DND-41 (cell line): ENCODE results near the gene PCDH9.
A peak's percentile ranks its signal among the peaks of the same experiment; 100 is the strongest.

Experiments used
- ATAC-seq: fragments of 200-7000 bp; cut with Tn5 transposase; 3 replicates; pipeline ENCODE4 v1.9.1; 2021; ENCODE audit warnings: low read depth; ENCODE audit not compliant: insufficient read depth
- DNase-seq: peaks from one replicate; pipeline ENCODE4 v3.0.0-alpha.2; 2020
- H2AFZ ChIP-seq: 2 replicates; pipeline ENCODE4 v1.6.0; 2012; ENCODE audit warnings: low read depth, low read length
- H3K27ac ChIP-seq: 2 replicates; pipeline ENCODE4 v1.5.1; 2012; ENCODE audit warnings: low read length, inconsistent platforms
- H3K27me3 ChIP-seq: fragments of 200-600 bp; sonication (generic); 2 replicates; pipeline ENCODE4 v1.6.0; 2012; ENCODE audit warnings: low read length, mild to moderate bottlenecking, inconsistent platforms; ENCODE audit not compliant: insufficient read depth, poor library complexity
- H3K36me3 ChIP-seq: 2 replicates; pipeline ENCODE4 v1.5.1; 2012; ENCODE audit warnings: low read length, inconsistent platforms; ENCODE audit not compliant: insufficient read depth
- H3K4me1 ChIP-seq: 2 replicates; pipeline ENCODE4 v1.5.1; 2012; ENCODE audit warnings: mild to moderate bottlenecking, low read length; ENCODE audit not compliant: insufficient read depth
- H3K4me2 ChIP-seq: 2 replicates; pipeline ENCODE4 v1.6.0; 2012; ENCODE audit warnings: mild to moderate bottlenecking, moderate library complexity, low read length, inconsistent platforms; ENCODE audit not compliant: insufficient read depth
- H3K4me3 ChIP-seq, 2 experiments: fragments of 200-600 bp in 1 of 2; shearing (Covaris generic) in 1 of 2; 2 replicates each; pipeline ENCODE4 v1.5.1; 2012 to 2016; ENCODE audit warnings: inconsistent platforms in 2 of 2, low read length in 2 of 2, mild to moderate bottlenecking in 2 of 2, low read depth in 1 of 2, moderate library complexity in 1 of 2
- H3K79me2 ChIP-seq: 2 replicates; pipeline ENCODE4 v1.6.0; 2012; ENCODE audit warnings: low read length, inconsistent platforms; ENCODE audit not compliant: insufficient read depth
- H3K9ac ChIP-seq: 2 replicates; pipeline ENCODE4 v1.6.0; 2012; ENCODE audit warnings: low read depth, mild to moderate bottlenecking, inconsistent platforms, low read length, moderate library complexity
- H3K9me3 ChIP-seq: 2 replicates; pipeline ENCODE4 v1.5.1; 2012; ENCODE audit warnings: low read length, moderate library complexity, mild to moderate bottlenecking, inconsistent platforms; ENCODE audit not compliant: insufficient read depth, severe bottlenecking
- H4K20me1 ChIP-seq: 2 replicates; pipeline ENCODE4 v1.6.0; 2012; ENCODE audit warnings: low read length; ENCODE audit not compliant: insufficient read depth
- CTCF ChIP-seq: IDR thresholded peaks from 2 replicates; pipeline ENCODE4 v1.5.1; 2012; ENCODE audit warnings: borderline replicate concordance, low read length, moderate library complexity, mild to moderate bottlenecking; ENCODE audit not compliant: poor library complexity, severe bottlenecking; ENCODE audit errors: extremely low read depth
- EZH2 ChIP-seq: IDR thresholded peaks from 3 replicates; pipeline ENCODE4 v1.6.1; 2012; ENCODE audit warnings: borderline replicate concordance, low read depth, mild to moderate bottlenecking, moderate library complexity, low read length, inconsistent platforms; ENCODE audit not compliant: severe bottlenecking

The PCDH9 gene

DNA sequence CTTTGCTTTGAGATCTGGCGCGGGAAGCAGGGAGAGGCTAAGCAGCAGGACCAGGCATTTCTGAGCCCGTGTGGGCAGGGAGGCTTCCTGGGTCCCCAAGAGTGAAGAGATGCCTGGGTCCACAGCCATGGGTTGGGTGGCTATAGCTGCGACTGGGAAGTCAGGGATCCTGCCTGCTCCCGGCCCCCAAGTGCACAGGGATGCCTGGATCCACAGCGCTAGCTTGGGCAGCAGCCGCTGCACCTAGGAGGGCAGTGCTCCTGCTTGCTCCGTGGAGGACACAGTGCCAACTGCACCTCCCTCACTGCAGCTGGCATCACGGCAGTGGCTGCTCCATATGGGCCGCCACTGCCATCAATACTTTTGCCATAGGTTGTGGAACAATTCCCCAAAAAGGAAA is 384.7 kb downstream of the PCDH9 start:
- Histone ChIP-seq H3K9ac (no peak overlapping the region), H3K27me3 (no peaks in the 10 kb centered on the region), H3K4me1 (no peaks in the 10 kb centered on the region), H3K9me3 (no peaks in the 10 kb centered on the region), H3K79me2 (no peaks in the 10 kb centered on the region), H3K4me3 (no peak overlapping the region), H2AFZ (no peak overlapping the region), H4K20me1 (no peaks in the 10 kb centered on the region), H3K27ac (no peak overlapping the region), H3K36me3 (no peaks in the 10 kb centered on the region), H3K4me2 (no peak overlapping the region)
- TF ChIP-seq CTCF (no peak), EZH2 (no peak)
- DNase-seq, result no peak
- no peak for ATAC-seq

- no peak for DNase-seq
- no peak overlapping the region for H2AFZ ChIP-seq
- TF ChIP-seq CTCF (no peak), EZH2 (no peak)
- no peaks in the 10 kb centered on the region for H3K36me3 ChIP-seq
- H3K4me3 ChIP-seq, result no peak overlapping the region
- H3K4me1 ChIP-seq, result no peaks in the 10 kb centered on the region
- no peaks in the 10 kb centered on the region for H4K20me1 ChIP-seq
- H3K27me3 ChIP-seq, result no peaks in the 10 kb centered on the region
- H3K79me2 ChIP-seq, result no peaks in the 10 kb centered on the region
- H3K4me2 ChIP-seq, result no peak overlapping the region
- ATAC-seq, result no peak
- no peak overlapping the region for H3K9ac ChIP-seq
- no peak overlapping the region for H3K27ac ChIP-seq
- H3K9me3 ChIP-seq, result no peaks in the 10 kb centered on the region
These were observed 385.2 kb downstream of the PCDH9 start for GRCh38 chr13:66844933-66845332.

DNA sequence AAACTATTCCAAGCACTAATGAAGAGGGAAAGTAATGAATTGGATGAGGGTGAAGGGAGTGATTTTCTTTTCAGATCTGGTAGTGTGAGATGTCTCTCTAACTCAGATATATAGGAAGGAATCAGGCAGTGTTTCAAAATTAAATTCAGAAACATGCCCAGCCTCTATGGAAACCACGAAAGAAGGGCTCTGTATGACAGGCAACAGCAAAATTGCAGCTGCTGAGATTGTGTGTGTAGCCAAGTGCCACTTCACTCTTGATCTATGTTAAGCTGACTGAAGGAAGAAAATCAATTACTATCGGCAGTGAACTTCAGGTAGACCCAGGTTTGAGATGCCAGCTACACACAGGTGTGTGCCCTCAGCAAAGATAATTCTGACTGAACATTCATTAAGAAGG is 387.4 kb downstream of the PCDH9 start:
- H4K20me1 ChIP-seq, result no peaks in the 10 kb centered on the region
- H3K27ac ChIP-seq, result no peak overlapping the region
- H3K4me1 ChIP-seq, result no peaks in the 10 kb centered on the region
- DNase-seq, result no peak
- no peaks in the 10 kb centered on the region for H3K36me3 ChIP-seq
- H3K4me3 ChIP-seq, result no peak overlapping the region
- no peaks in the 10 kb centered on the region for H3K79me2 ChIP-seq
- H3K4me2 ChIP-seq, result no peak overlapping the region
- H3K27me3 ChIP-seq, result no peaks in the 10 kb centered on the region
- no peaks in the 10 kb centered on the region for H3K9me3 ChIP-seq
- peak; percentile 45; the same call in 2 of the 3 replicates for ATAC-seq
- TF ChIP-seq EZH2 (no peak), CTCF (no peak)
- no peak overlapping the region for H2AFZ ChIP-seq
- H3K9ac ChIP-seq, result no peak overlapping the region

DNA sequence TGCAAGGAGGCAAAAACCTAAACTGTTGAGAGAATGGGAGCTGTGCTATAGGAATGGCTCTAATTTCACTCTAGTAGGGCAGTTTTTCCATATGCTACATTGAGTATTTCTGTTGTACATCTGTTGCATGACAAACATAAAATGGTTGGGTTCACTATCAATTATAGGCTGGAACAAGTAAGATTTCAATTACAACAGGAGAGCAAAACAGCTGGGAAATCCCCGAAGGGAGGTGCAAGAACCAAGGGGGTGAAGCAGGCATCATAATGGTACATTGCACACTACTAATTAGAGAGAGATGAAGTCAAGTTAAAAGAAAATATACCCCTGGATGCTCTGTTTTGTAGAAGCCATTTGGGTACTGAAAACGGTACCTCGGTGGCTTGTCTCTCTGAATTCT is 389.5 kb downstream of the PCDH9 start:
- H3K4me2 ChIP-seq, result no peak overlapping the region
- DNase-seq (no peak), ATAC-seq (no peak)
- H3K27ac ChIP-seq, result no peak overlapping the region
- no peaks in the 10 kb centered on the region for H3K4me1 ChIP-seq
- no peaks in the 10 kb centered on the region for H3K36me3 ChIP-seq
- H3K79me2 ChIP-seq, result no peaks in the 10 kb centered on the region
- H2AFZ ChIP-seq, result no peak overlapping the region
- no peaks in the 10 kb centered on the region for H3K9me3 ChIP-seq
- TF ChIP-seq EZH2 (no peak), CTCF (no peak)
- no peaks in the 10 kb centered on the region for H4K20me1 ChIP-seq
- no peak overlapping the region for H3K4me3 ChIP-seq
- no peaks in the 10 kb centered on the region for H3K27me3 ChIP-seq
- no peak overlapping the region for H3K9ac ChIP-seq
